ENCODE results near the gene GUK1.
"Not testable (repeated sequence)": the region's sequence is repeated elsewhere in the genome, so short reads cannot be mapped to it uniquely, and the experiment has no call there.

The GUK1 gene

GRCh38 chr1:228175316-228176023 is 35.4 kb downstream of the GUK1 start:
- DNase-seq (ENCODE audit: extremely low read depth in 1 of 2, low read depth in 1 of 2), result no peak

GRCh38 chr1:228176024-228176395 is 35.9 kb downstream of the GUK1 start:
- no peak for DNase-seq (ENCODE audit: extremely low read depth in 1 of 2, low read depth in 1 of 2)

DNA sequence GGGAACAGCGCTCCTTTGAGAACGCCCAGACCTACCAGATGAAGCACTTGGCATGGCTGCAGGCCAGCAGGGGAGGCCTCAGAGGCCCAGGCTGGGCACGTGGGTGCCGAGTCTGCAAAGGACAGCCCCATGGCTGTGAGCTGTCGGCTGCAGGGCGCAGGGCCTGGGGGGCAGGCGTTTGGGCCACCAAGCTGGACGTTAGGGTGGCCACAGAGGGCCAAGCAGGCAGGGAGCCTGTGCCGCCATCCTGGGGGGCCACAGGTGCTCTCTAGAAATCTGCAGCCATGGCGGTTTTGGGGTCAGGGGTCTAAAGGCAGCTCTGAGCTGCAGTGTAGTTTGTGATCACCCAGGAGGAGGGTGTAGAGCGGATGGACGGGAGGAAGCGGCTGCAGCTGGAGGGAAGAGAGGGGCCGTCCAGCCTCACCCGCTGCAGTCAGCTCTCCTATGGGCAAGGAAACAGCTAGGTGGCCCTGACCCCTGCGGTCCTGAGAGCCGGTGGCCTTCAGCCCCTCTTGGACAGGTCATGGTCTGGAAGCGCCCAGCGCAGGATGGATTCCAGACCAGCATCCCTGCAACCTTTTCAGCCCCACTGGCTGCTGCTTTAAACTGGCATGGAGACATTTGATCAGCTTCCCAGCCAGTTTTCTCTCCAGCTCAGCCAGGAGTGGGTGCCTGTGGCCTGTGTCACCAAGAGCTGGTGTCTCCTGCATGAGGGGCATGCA is 36.5 kb downstream of the GUK1 start:
- no peak for DNase-seq (ENCODE audit: extremely low read depth in 1 of 2, low read depth in 1 of 2)

GRCh38 chr1:228177183-228177475 is 37.0 kb downstream of the GUK1 start:
- DNase-seq (ENCODE audit: extremely low read depth in 1 of 2, low read depth in 1 of 2), result no peak

DNA sequence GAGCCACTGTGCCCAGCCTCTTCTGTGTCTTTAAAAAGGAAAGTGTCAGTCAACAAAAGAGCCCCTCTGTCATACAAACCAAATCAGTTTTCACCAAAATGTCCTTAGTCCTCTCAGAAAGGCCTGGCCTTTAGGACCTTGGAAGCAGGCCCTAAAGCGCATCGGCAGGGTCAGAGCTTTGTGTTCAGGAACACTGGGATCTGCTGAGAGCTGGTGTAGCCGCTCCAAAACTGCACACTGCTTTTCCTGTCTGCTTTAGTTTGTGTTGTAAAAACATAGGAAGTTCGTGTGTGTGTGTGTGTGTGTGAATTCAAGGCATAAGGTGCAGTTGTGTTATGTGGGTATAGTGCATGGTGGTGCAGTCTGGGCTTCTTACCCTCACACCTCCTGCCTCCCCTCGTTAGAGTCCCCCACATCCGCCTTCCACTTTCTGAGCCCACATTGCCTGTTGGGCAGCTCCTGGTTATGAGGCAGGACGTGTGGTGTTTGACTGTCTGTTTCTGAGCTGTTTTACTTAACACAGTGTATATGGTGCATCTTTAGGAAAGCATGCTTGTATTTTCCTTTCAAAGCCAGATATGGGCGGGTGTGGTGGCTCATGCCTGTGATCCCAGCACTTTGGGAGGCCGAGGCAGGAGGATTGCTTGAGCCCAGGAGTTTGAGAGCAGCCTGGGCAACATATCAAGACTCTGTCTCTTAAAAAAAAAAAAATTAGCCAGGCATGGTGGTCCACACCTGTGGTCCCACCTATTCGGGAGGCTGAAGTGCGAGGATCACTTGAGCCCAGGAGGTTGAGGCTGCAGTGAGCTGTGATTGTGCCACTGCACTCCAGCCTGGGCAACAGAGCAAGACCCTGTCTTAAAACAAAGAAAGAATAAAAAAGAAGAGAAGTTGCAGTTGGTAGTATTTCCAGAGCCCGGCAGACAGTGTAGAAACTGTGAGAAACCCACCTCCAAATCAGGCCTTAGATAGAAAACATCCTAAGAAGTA is 37.9 kb downstream of the GUK1 start:
- DNase-seq (ENCODE audit: extremely low read depth in 1 of 2, low read depth in 1 of 2), result no peak

DNA sequence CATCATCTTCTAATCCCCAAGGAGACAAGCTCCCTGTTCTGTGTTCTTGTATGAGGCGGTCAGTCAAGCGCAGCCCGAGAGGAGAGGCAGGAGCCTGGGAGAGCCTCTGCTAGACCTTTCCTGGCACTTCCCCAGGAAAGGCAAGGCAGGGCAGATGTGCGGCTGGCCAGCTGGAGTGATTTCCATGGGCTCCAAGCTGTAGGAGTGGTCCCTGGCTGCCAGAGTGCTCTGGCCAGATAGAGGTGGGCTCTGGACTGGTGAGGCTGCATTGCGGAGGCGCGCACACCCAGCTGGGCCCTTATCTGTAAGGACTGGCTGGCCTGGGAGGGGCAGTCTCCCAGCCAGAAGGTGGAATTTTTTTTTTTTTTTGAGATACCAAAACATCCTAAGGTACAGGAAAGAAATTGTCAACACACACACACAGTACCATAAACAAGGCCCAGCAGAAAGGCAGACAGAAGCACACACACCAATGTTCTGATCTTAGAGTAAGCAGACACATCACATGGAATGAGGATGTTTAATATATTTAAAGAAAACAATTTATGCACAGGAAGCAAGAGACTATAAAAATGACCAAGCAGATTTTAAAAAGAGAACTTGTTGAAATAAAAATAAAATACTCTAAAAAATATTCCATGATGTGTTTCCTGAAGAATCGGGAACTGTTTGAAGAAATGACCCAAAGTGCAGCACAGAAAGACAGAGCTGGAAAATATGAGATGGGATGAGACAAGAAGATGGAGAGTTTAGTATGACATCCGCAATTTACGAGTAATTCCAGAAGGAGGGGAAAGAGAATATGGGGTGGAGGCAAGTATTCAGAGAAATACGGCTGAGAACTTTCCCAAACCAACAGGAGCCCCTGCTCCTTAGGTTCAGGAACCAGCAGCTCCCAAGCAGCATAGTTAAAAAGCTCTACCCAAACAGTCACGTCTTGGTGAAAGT is 38.9 kb downstream of the GUK1 start:
- no peak for DNase-seq (ENCODE audit: extremely low read depth in 1 of 2, low read depth in 1 of 2)

- DNase-seq (ENCODE audit: extremely low read depth in 1 of 2, low read depth in 1 of 2), result no peak
Observed at GRCh38 chr1:228180271-228180958, 40.3 kb downstream of the GUK1 start.

DNA sequence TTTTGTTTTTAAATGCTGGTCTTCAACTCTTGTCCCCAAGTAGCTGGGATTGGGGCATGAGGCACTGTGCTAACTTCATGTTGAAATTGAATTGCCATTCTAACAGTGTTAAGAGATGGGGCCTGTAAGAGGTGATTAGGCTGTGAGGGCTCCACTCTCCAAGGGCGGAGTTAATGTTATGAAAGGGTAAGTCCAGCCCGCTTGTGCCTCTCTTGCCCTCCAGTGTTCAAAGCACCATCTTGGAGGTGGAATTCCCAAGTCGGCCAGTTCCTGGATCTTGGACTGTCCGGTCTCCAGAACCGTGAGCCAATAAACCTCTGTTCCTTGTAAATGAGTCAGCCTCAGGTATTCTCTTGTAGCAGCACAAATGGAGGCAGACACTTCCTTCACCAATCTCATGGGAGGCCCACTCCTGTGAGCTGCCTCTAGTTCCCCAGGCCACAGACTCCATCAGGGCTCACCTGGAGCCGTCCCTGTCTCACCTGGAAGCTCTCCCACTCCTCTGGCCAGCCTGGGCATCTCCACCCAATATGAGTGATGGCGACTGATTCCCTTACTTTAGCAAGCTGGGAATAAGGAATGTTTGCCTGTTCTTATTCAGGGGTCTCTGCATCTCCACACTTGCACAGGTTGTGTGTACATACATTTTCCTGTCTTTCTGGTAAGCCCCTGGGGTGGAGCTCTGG is 41.0 kb downstream of the GUK1 start:
- DNase-seq (ENCODE audit: extremely low read depth in 1 of 2, low read depth in 1 of 2), result no peak

DNA sequence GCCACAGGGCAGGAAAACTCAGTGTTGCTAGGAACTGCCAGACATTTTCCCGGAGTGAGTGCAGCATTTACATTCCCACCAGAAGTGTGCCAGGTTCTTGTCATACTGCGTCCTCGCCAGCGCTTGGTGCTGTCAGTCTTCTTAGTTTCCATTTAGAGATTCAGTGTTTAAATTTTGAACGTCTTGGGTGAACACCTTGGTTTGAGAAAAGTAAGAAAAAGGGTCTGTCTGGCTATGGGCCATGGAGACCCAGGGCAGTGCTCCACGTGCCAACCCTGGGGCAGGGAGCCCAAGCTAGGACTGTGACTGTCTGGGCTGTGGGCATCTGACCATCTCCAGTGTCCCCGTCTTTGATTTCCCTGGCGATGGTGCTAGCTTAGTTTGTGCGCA is 41.6 kb downstream of the GUK1 start:
- no peak for DNase-seq (ENCODE audit: extremely low read depth in 1 of 2, low read depth in 1 of 2)

DNA sequence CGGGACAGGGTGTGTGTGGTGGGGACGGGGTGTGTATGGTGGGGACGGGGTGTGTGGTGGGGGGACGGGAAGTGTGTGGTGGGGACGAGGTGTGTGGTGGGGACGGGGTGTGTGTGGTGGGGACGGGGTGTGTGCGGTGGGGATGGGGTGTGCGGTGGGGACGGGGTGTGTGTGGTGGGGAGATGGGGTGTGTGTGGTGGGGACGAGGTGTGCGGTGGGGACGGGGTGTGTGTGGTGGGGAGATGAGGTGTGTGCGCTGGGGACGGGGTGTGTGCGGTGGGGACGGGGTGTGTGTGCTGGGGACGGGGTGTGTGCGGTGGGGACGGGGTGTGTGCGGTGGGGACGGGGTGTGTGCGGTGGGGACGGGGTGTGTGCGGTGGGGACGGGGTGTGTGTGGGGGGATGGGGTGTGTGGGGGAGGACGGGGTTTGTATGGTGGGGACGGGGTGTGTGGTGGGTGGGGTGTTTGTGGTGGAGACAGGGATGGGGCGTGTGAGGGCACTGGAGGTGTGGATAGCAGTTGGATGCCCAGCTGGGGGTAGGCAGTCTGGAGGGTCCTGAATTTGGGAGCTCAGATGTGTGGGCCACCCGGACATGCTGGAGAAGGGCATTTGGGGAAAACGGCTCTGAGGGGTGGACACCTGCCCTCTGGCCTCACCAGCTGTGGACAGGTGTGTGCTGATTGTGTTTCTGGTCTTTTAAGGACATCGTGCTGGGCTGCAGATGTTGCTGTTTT is 42.4 kb downstream of the GUK1 start:
- no peak for DNase-seq (ENCODE audit: extremely low read depth in 1 of 2, low read depth in 1 of 2)

- DNase-seq (ENCODE audit: extremely low read depth in 1 of 2, low read depth in 1 of 2), result no peak
Observed at GRCh38 chr1:228184152-228184551, 44.1 kb downstream of the GUK1 start.

- DNase-seq (ENCODE audit: extremely low read depth in 1 of 2, low read depth in 1 of 2), result no peak
Observed at GRCh38 chr1:228185641-228185965, 45.5 kb downstream of the GUK1 start.

GRCh38 chr1:228188249-228188648 is 48.2 kb downstream of the GUK1 start:
- not testable (repeated sequence) for DNase-seq (ENCODE audit: extremely low read depth in 1 of 2, low read depth in 1 of 2)

- no peak for DNase-seq (ENCODE audit: extremely low read depth in 1 of 2, low read depth in 1 of 2)
Observed at GRCh38 chr1:228190182-228190581, 50.1 kb downstream of the GUK1 start.

GRCh38 chr1:228190778-228191177 is 50.7 kb downstream of the GUK1 start:
- no peak for DNase-seq (ENCODE audit: extremely low read depth in 1 of 2, low read depth in 1 of 2)

DNA sequence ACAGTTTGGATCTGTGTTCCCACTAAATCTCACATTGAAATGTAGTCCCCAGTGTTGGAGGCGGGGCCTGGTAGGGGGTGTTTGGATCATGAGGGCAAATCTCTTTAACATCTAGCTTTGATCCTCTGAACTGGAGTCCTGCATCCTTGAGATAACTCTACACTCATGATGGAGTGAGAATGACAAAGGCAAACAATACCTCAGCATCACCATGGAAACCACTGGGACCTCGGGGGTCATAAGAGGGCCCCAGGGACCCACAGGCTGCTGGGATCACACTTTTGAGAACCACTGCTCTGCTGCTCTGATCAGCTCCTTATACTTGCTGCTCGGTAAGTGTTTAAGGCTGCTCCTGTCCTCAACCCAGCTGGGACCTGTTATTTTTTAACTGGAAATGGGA is 54.4 kb downstream of the GUK1 start:
- no peak for DNase-seq (ENCODE audit: extremely low read depth in 1 of 2, low read depth in 1 of 2)

GRCh38 chr1:228194921-228195812 is 55.1 kb downstream of the GUK1 start:
- DNase-seq (ENCODE audit: extremely low read depth in 1 of 2, low read depth in 1 of 2), result no peak
